NCI-H2029 (cell line): Measurements from ENCODE around the gene SP2.

Experiments
- DNase-seq: peaks from one replicate; lab custom pipeline; 2025; lab: John Stamatoyannopoulos, UW

Gene SP2

DNA sequence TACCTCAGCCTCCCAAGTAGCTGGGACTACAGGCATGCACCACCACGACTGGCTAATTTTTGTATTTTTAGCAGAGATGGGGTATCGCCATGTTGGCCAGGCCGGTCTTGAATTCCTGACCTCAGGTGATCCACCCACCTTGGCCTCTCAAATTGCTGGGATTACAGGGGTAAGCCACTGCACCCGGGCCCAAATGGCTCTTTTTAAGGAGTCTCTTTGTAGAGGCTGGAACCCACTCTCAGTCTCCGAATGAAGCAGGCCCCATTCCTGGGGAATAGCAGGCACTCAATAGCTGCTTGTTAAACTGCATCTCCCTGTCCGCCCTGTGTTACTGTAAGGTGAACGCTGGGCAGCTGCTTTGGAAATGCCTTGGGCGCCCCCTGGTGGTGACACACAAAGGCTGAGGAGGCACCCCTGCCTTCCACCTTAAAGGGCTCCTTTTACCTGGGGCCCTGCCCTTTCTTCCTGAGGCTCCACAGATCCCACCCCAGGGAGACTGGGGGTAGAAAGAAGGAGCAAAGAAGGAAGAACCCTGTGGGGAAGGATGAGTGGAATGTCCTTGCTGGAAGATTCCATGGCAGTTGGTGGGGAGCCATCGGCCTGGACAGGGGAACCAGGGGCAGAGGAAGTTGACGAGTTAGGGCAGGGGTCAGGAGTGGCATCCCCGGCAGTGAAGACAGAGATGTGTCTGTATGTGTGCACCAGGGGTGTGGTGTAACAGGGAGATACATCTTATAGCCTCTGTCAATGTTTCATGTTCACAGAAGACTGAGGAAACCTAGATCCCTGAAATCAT lies 6.1 kb upstream of the SP2 start:
- peak; percentile 75 for DNase-seq

- no peak for DNase-seq
Measured at GRCh38 chr17:47891545-47892088, 4.4 kb upstream of the SP2 start.

DNA sequence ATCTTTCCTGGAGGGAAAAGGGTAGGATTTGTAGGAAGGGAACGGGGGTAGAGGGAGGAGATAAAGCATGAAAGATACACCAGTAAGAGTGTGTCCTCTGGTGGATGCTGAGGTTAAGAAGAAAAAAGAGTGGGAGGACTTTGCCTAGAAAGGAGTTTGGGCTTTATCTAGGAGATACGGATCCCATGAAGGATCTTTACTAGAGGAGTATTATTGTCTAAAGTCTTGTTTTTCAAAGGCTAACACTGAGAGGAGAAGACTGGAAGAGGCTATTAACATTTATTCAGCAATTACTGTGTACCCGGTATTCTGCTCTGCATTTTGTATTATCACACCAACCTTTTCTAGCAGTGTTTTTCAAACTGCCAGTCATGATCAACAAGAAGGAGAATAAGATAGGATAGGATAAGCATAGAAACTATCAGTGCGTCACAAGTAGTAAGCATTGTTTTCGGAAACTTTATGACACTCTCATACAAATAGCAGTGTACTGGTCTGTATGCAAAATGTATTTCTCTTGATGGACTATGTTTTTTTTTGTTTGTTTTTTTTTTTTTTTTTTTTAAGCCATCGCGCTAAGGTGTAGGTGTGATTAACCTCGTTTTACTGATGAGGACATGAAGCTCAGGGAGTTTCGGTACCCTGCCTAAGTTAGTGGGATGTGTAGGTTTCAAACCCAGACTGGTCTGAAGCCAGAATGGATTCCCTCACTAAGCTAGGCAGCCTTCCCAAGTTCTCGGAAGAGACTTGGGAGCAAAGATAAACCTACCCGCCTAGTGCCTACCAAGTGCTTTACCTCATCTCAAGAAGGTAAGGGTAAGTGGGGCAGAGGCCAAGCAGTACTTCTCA lies 1.3 kb upstream of the SP2 start:
- no peak for DNase-seq

GRCh38 chr17:47895347-47895855 lies 635 bp upstream of the SP2 start:
- DNase-seq: no peak

DNA sequence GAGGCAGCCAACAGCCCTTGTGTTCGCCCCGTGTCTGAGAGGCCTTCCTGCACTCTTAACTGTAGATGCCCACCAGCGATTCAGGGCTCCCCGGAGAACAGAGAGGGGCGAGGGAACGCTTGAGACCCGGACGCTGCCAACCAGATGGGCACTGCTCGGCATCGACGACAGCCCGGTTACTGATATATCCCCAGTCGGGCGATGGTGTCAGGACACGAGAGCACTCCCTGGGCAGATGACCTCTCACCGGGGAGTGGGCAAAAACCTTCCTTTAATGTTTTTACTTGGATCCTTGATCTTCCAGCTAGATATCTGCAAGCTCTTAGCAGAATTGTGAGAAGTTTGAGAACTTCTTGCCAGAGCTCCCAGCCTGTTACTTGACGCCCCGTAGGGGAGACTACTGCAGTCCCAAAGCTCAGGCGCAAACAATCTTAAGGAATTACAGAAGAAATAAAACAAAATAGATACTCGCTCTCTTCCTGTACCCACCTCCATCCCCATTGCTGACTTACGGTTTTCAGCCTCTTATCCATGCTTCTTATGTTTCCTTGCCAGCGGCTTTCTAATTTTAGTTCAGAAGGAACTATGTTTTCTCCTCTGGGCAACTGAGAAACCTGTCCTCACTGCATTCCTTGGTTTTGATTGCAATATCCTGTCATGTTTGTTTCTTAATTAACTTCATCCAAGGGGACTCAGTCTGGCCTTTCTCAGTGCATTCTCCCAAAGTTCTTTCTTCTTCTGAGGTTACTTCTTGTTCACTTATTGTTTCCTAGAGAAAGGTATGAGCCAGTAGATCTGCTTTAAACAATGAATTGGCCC lies 845 bp downstream of the SP2 start:
- DNase-seq: no peak

- DNase-seq: no peak
Measured at GRCh38 chr17:47897561-47897960, 1.5 kb downstream of the SP2 start.

- no peak for DNase-seq
Measured at GRCh38 chr17:47898241-47898640, 2.2 kb downstream of the SP2 start.

GRCh38 chr17:47899643-47900042 lies 3.6 kb downstream of the SP2 start:
- no peak for DNase-seq

- DNase-seq: no peak
Measured at GRCh38 chr17:47901423-47901822, 5.4 kb downstream of the SP2 start.

- no peak for DNase-seq
Measured at GRCh38 chr17:47902039-47902744, 6.2 kb downstream of the SP2 start.

DNA sequence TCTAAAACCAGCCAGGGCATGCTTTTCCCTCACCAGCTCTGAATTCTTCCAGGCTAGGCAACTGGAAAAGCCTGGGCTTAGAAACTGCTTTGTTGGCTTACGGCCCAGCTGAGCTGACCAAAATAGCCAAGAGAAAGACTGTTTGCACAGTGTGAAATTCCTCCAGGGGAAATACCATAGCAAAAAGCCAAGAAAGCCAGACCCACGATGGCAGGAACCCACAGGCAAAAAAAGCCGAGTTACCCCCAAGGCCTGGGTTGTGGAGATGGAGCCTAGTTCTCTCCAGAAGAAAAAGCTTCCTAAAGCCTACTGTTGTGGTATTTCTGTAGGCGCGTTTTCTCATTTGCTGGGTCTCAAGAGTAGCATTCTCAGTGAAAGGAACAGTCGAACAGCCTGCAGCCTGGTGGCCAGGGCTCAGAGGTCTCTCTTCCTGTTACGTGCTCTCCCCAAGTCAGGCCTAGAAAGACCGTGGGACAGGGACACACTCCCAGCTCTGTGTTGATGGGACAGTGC lies 9.2 kb downstream of the SP2 start:
- DNase-seq: no peak

DNA sequence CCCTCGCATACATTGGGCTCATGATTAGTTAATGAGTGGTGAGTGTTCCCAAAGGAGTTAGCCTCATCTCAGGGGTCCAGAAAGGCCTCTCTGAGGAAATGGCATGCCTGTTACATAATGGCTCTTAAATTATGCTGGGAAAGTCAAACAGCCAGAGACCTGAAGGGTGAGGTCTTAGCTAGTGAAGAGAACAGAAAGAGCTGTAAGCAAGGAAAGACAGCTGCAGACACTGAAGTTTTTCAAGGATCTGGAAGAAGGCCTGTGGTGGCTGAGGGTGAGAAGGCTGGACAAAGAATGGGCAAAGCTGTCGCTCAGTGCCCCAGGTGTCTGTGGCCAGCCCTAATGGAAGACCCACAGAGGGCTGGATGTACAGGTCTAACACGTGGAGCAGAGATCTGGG lies 10.4 kb downstream of the SP2 start:
- DNase-seq: no peak

DNA sequence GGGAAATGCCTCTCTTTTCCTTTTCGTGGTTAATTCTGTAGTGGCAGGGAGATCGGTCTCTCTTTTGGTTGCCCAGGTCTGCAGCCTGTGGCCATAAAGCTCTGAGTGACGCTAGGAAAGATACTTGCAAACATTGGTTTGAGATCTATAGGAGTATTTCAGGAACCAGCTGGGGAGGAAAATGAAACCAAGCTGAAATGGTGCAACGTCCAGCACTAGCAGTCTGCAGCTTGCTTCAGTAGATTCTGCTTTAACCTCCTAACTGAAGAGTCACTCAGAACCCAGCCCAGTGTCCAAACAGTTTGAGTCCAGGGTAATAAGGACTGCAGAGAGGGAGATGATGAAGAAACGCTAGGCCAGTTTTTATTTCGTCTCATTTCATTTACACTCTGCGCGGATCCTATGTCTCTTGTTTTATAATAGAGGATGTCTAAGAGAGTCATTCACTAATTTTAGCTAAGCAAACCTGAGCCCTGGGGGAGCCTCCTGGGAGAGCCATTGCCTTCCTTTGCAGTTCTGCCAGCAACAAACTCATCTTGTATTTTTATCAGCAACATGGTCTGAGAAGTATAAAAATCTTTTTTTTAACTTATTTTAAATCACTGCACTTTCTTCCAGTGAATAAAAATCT lies 12.0 kb downstream of the SP2 start:
- DNase-seq: no peak

- DNase-seq: no peak
Measured at GRCh38 chr17:47913050-47913449, 17.0 kb downstream of the SP2 start.

GRCh38 chr17:47914306-47914948 lies 18.4 kb downstream of the SP2 start:
- DNase-seq: no peak

GRCh38 chr17:47915776-47916398 lies 19.9 kb downstream of the SP2 start:
- DNase-seq: no peak

- DNase-seq: no peak
Measured at GRCh38 chr17:47916489-47917208, 20.6 kb downstream of the SP2 start.

DNA sequence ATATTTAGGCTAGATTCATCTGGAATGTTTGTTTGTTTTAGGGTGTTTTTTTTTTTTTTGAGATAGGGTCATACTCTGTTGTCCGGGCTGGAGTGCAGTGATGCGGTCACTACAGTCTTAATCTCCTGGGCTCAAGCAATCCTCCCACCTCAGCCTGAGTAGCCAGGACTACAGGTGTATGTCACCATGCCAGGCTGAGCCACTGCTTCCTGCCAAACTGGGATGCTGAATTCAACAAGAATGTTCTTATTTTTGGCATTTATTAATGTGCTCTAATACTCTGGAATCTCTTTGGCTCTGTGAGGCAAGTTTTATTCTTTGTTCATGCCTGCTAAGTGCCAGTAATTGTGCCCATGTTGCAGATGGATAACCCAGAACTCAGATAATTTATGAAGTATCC lies 21.5 kb downstream of the SP2 start:
- DNase-seq: no peak

DNA sequence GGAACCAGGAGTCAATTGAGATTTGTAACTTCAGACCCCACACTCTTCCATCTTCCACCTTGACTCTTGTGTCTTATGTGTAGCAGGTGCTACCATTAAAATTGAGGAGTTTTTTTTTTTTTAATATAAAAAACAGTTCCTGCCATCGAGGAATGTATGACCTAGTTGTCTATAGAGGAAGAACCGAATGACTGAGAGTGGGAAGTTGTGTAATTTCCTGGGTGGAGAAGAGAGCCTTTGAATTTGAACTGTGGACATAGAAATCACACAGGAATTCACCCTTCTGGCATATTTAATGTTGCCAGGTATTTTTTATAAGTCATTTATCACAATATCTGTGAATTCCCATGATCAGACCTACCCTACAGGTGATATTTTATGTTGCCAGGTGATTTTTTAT lies 22.0 kb downstream of the SP2 start:
- no peak for DNase-seq
